Measurements from ENCODE around the gene IFNK.
"Not testable (repeated sequence)": the region's sequence is repeated elsewhere in the genome, so short reads cannot be mapped to it uniquely, and the experiment has no call there.

Gene IFNK

GRCh38 chr9:27499451-27499850, 24.6 kb upstream of the IFNK start:
- H3K79me2 ChIP-seq (ENCODE audit: insufficient read depth, low read length), result no peaks in the 10 kb centered on the region
- no peak overlapping the region for H2AFZ ChIP-seq (ENCODE audit: low read depth, low read length, severe bottlenecking)
- no peaks in the 10 kb centered on the region for H4K20me1 ChIP-seq (ENCODE audit: low read depth, low read length)
- H3K27ac ChIP-seq (ENCODE audit: low read depth, low read length), result no peak overlapping the region
- H3K27me3 ChIP-seq (ENCODE audit: low read length), result no peaks in the 10 kb centered on the region
- no peak overlapping the region for H3K9ac ChIP-seq (ENCODE audit: low read length)
- H3K4me3 ChIP-seq (ENCODE audit: insufficient read depth, low read length, poor library complexity, severe bottlenecking), result no peak overlapping the region
- no peak overlapping the region for H3K4me2 ChIP-seq (ENCODE audit: low read depth, low read length, poor library complexity, severe bottlenecking)
- 0 out of 2 replicates have a peak, but pooled peaks cover 4% of the 10 kb centered on the region for H3K9me3 ChIP-seq (ENCODE audit: insufficient read depth, low read length)
- no peak for TF ChIP-seq EZH2phosphoT487 (conservative IDR thresholded peaks at IDR 0.05; ENCODE audit: low read length)
- no peak for TF ChIP-seq CTCF (IDR thresholded peaks at IDR 0.05; ENCODE audit: insufficient read depth, low read length, poor library complexity, severe bottlenecking)
- H3K36me3 ChIP-seq (ENCODE audit: low read length), result no peaks in the 10 kb centered on the region
- no peaks in the 10 kb centered on the region for H3K9me2 ChIP-seq (replicated peaks; ENCODE audit: insufficient read depth, low read length)
- no peaks in the 10 kb centered on the region for H3F3A ChIP-seq (ENCODE audit: insufficient read depth)

DNA sequence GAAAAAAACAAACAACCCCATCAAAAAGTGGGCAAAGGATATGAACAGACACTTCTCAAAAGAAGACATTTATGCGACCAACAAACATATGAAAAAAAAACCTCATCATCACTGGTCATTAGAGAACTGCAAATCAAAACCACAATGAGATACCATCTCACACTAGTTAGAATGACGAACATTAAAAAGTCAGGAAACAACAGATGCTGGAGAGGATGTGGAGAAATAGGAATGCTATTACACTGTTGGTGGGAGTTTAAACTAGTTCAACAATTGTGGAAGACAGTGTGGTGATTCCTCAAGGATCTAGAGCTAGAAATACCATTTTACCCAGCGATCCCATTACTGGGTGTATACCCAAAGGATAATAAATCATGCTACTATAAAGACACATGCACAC, 23.2 kb upstream of the IFNK start:
- not testable (repeated sequence) for H3K4me2 ChIP-seq (ENCODE audit: low read depth, low read length, poor library complexity, severe bottlenecking); H3K9ac ChIP-seq (ENCODE audit: low read length); H3K79me2 ChIP-seq (ENCODE audit: insufficient read depth, low read length); H3K9me2 ChIP-seq (replicated peaks; ENCODE audit: insufficient read depth, low read length); H4K20me1 ChIP-seq (ENCODE audit: low read depth, low read length); H3F3A ChIP-seq (ENCODE audit: insufficient read depth); H3K9me3 ChIP-seq (ENCODE audit: insufficient read depth, low read length); H3K27me3 ChIP-seq (ENCODE audit: low read length); H3K4me3 ChIP-seq (ENCODE audit: insufficient read depth, low read length, poor library complexity, severe bottlenecking); H2AFZ ChIP-seq (ENCODE audit: low read depth, low read length, severe bottlenecking); H3K36me3 ChIP-seq (ENCODE audit: low read length); H3K27ac ChIP-seq (ENCODE audit: low read depth, low read length)

GRCh38 chr9:27503623-27504022, 20.5 kb upstream of the IFNK start:
- Histone ChIP-seq H3K9me2 (replicated peaks; ENCODE audit: insufficient read depth, low read length) (no peaks in the 10 kb centered on the region), H3K4me2 (ENCODE audit: low read depth, low read length, poor library complexity, severe bottlenecking) (no peak overlapping the region), H3K9ac (ENCODE audit: low read length) (no peak overlapping the region), H3F3A (ENCODE audit: insufficient read depth) (no peaks in the 10 kb centered on the region), H3K27ac (ENCODE audit: low read depth, low read length) (no peak overlapping the region), H3K36me3 (ENCODE audit: low read length) (no peaks in the 10 kb centered on the region), H3K27me3 (ENCODE audit: low read length) (no peaks in the 10 kb centered on the region), H4K20me1 (ENCODE audit: low read depth, low read length) (no peaks in the 10 kb centered on the region), H2AFZ (ENCODE audit: low read depth, low read length, severe bottlenecking) (no peak overlapping the region), H3K9me3 (ENCODE audit: insufficient read depth, low read length) (no peaks in the 10 kb centered on the region), H3K4me3 (ENCODE audit: insufficient read depth, low read length, poor library complexity, severe bottlenecking) (no peak overlapping the region), H3K79me2 (ENCODE audit: insufficient read depth, low read length) (no peaks in the 10 kb centered on the region)
- TF ChIP-seq CTCF (IDR thresholded peaks at IDR 0.05; ENCODE audit: insufficient read depth, low read length, poor library complexity, severe bottlenecking), result no peak
- no peak for TF ChIP-seq EZH2phosphoT487 (conservative IDR thresholded peaks at IDR 0.05; ENCODE audit: low read length)

DNA sequence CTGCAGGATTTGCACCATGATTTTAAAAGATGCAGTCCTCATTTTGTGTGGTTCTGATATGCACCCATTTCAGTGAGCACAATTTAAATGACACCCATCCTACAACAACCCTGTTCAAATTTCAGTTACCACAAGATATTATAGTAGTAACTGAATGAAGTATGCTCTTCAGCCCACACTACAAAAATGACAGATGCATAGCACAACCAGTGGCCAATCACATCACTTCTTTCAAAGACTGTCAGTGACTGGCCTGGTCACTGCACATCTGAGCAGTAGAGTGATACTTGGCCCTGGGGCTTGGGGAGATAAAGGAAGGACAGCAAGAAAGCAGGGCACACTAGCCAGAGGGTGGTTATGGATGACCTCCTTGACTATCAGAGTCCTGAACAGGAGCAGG, 19.8 kb upstream of the IFNK start:
- Histone ChIP-seq H3K36me3 (ENCODE audit: low read length) (no peaks in the 10 kb centered on the region), H2AFZ (ENCODE audit: low read depth, low read length, severe bottlenecking) (no peak overlapping the region), H4K20me1 (ENCODE audit: low read depth, low read length) (no peaks in the 10 kb centered on the region), H3K9me2 (replicated peaks; ENCODE audit: insufficient read depth, low read length) (no peaks in the 10 kb centered on the region), H3K9ac (ENCODE audit: low read length) (no peak overlapping the region), H3K4me3 (ENCODE audit: insufficient read depth, low read length, poor library complexity, severe bottlenecking) (no peak overlapping the region), H3K27ac (ENCODE audit: low read depth, low read length) (no peak overlapping the region), H3K4me2 (ENCODE audit: low read depth, low read length, poor library complexity, severe bottlenecking) (no peak overlapping the region), H3F3A (ENCODE audit: insufficient read depth) (no peaks in the 10 kb centered on the region), H3K79me2 (ENCODE audit: insufficient read depth, low read length) (no peaks in the 10 kb centered on the region), H3K9me3 (ENCODE audit: insufficient read depth, low read length) (no peaks in the 10 kb centered on the region), H3K27me3 (ENCODE audit: low read length) (no peaks in the 10 kb centered on the region)
- no peak for TF ChIP-seq CTCF (IDR thresholded peaks at IDR 0.05; ENCODE audit: insufficient read depth, low read length, poor library complexity, severe bottlenecking)
- TF ChIP-seq EZH2phosphoT487 (conservative IDR thresholded peaks at IDR 0.05; ENCODE audit: low read length), result no peak

Measured in SU-DHL-6 (cell line).